ENCODE results near the gene PCNX3. TPM values are rescaled to one million over a fixed set of nuclear protein-coding genes. Genes with fewer than 3 reads are reported as not detected.

Gene PCNX3
- total and polyA plus RNA-seq, 4 donors, result 10.4 to 41.6 (median 25.5) TPM

DNA sequence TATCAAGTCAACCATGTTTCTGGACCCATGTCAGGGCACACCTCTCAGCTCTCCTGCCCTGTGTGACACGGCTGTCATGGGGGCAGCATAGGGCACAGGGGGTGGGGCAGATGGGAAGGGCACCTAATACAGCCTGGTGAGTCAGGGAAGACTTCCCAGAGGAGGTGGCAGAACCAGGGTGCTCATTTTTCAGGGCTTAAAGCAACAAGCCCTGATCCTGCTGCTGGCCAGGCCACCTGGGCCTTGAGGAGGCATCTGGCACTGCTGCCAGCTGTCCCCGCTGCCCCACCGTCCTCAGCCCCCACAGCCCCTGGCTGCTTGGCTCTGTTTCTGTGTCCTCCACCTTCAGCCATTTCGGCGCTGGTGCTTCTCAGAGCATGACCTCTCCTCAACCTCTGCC lies 5.9 kb upstream of the PCNX3 start:
- H3K27me3 ChIP-seq (ENCODE audit: control insufficient read depth, insufficient read depth, low read length), result no peaks in the 10 kb centered on the region
- peaks cover 68% of the 10 kb centered on the region for H3K36me3 ChIP-seq (ENCODE audit: control insufficient read depth, insufficient read depth, low read length)
- H3K9me3 ChIP-seq (ENCODE audit: control insufficient read depth, insufficient read depth, low read length), result no peaks in the 10 kb centered on the region
- 89% methylated on average over 5 of the region's 5 CpGs for WGBS (ENCODE audit: insufficient coverage)
- H3K27ac ChIP-seq (ENCODE audit: low read depth, low read length), result no peak overlapping the region
- peaks cover 74% of the 10 kb centered on the region for H3K4me1 ChIP-seq (ENCODE audit: control insufficient read depth, insufficient read depth, low read length)
- no peak overlapping the region for H3K4me3 ChIP-seq (ENCODE audit: low read depth, low read length)
- no peak for DNase-seq (ENCODE audit: low read depth in 4 of 6, low spot score in 6 of 6)

GRCh38 chr11:65610404-65610803 lies 5.2 kb upstream of the PCNX3 start:
- Histone ChIP-seq H3K9me3 (ENCODE audit: control insufficient read depth, insufficient read depth, low read length) (no peaks in the 10 kb centered on the region), H3K27me3 (ENCODE audit: control insufficient read depth, insufficient read depth, low read length) (no peaks in the 10 kb centered on the region), H3K4me1 (ENCODE audit: control insufficient read depth, insufficient read depth, low read length) (peaks cover 77% of the 10 kb centered on the region), H3K36me3 (ENCODE audit: control insufficient read depth, insufficient read depth, low read length) (peaks cover 60% of the 10 kb centered on the region), H3K4me3 (ENCODE audit: low read depth, low read length) (peak overlapping the region; percentile 85), H3K27ac (ENCODE audit: low read depth, low read length) (peak overlapping the region; percentile 92)
- WGBS (ENCODE audit: insufficient coverage), result 59% methylated on average over 6 of the region's 6 CpGs
- DNase-seq (ENCODE audit: low read depth in 4 of 6, low spot score in 6 of 6), result no peak

DNA sequence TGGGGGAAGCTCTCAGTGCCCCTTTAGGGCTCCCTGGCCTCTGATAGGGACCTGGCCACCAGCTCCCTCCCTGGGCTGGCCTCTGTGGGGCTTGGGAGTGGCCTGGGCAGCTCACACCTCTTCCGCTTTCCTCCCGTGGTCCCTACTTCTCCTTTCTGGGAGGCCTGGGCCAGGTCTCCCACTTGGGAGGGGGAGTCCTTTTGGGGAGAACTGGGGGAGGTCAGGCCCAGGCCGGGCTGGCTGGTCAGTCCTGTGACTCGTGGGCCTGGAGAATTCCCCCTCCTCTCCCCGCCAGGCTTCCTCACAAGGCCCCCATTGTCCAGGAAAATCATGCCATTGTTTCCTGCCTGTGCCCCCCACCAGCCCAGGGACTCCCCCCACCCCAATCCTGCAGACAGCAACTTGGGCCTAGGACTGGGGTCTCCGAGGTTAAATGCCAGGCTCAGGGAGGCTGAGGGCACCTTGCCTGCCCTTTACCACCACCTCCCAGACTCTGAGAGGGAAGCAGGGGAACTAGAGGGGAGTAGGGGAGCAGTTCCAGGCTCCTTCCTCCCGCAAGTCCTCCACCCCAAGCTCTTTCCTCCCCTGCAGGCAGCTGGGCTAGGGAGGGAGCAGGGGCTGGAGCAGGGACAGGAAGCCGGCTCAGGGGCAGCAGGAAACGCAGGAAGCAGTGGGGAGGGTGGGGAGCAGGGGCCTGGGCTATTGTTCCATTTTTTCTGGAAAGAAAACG lies 4.4 kb upstream of the PCNX3 start:
- peak in 1 of 6 donors; percentile 54 for DNase-seq (ENCODE audit: low read depth in 4 of 6, low spot score in 6 of 6)
- peaks cover 78% of the 10 kb centered on the region for H3K4me1 ChIP-seq (ENCODE audit: control insufficient read depth, insufficient read depth, low read length)
- WGBS (ENCODE audit: insufficient coverage), result 40% methylated on average over 2 of the region's 10 CpGs
- peak overlapping the region; percentile 85 for H3K4me3 ChIP-seq (ENCODE audit: low read depth, low read length)
- H3K27me3 ChIP-seq (ENCODE audit: control insufficient read depth, insufficient read depth, low read length), result no peaks in the 10 kb centered on the region
- H3K27ac ChIP-seq (ENCODE audit: low read depth, low read length), result peak overlapping the region; percentile 92
- no peaks in the 10 kb centered on the region for H3K9me3 ChIP-seq (ENCODE audit: control insufficient read depth, insufficient read depth, low read length)
- H3K36me3 ChIP-seq (ENCODE audit: control insufficient read depth, insufficient read depth, low read length), result peaks cover 54% of the 10 kb centered on the region

GRCh38 chr11:65611758-65612603 lies 3.6 kb upstream of the PCNX3 start:
- 86% methylated on average over 11 of the region's 12 CpGs for WGBS (ENCODE audit: insufficient coverage)
- Histone ChIP-seq H3K4me3 (ENCODE audit: low read depth, low read length) (peak overlapping the region; percentile 85), H3K4me1 (ENCODE audit: control insufficient read depth, insufficient read depth, low read length) (peaks cover 79% of the 10 kb centered on the region), H3K9me3 (ENCODE audit: control insufficient read depth, insufficient read depth, low read length) (no peaks in the 10 kb centered on the region), H3K27me3 (ENCODE audit: control insufficient read depth, insufficient read depth, low read length) (no peaks in the 10 kb centered on the region), H3K36me3 (ENCODE audit: control insufficient read depth, insufficient read depth, low read length) (peaks cover 53% of the 10 kb centered on the region), H3K27ac (ENCODE audit: low read depth, low read length) (peak overlapping the region; percentile 92)
- DNase-seq (ENCODE audit: low read depth in 4 of 6, low spot score in 6 of 6), result no peak

DNA sequence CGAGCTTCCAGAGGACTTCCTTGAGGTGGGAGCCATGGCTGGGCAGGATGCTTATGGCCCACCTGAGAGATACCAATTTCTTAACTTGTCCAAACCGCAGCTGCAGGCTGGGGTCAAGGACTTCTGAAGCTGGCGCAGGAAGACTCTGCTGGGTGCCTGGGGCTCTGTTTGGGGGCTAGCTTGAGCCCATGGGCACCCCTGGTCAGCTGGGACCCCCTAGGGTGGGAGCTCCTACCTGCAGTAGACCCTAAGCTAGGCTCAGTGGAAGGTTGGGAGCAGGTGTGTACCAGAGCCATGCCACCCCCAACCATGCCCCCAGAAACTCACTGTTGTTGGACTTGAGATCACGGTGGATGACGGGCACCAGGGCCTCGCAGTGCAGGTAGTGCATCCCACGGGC lies 2.9 kb upstream of the PCNX3 start:
- WGBS (ENCODE audit: insufficient coverage), result 70% methylated on average over 7 of the region's 7 CpGs
- H3K4me1 ChIP-seq (ENCODE audit: control insufficient read depth, insufficient read depth, low read length), result peaks cover 80% of the 10 kb centered on the region
- peak overlapping the region; percentile 92 for H3K27ac ChIP-seq (ENCODE audit: low read depth, low read length)

DNA sequence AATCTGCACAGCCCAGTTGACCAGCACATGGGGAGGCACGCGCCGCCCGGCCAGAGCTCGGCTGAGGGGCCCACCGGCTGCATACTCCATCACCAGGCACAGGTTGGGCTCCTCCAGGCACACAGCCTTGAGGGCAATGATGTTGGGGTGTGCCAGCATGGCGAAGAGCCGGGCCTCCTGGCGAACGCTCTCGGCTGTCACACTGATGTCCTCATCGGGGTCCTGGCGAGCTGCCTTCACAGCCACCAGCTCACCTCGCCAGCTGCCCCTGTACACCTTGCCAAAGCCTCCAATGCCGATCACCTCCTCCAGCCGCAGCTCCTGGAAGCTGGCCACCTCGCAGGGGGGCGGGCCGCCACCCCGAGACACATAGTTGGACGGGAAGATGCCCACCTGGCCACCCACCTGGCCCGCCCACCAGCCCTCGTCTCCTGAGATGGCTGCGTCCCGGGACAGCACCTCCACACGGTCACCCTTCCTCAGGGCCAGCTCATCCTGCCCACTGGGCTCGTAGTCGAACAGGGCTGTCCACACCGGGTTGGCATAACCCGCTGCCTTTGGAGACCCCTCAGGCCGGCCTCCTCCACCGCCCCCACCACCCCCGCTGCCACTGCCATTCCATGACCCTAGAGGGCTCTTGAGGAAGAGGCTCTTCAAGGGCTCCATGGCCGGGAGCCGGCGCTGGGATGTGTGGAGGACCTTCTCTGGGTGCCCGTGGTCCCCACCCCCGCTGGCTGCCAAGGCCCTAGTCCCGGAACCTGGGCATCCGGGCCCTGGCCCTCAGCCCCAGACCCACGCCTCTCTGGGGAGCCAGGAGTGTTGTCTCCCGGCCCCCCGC lies 2.3 kb upstream of the PCNX3 start:
- Histone ChIP-seq H3K27me3 (ENCODE audit: control insufficient read depth, insufficient read depth, low read length) (no peaks in the 10 kb centered on the region), H3K4me3 (ENCODE audit: low read depth, low read length) (peak overlapping the region; percentile 85), H3K9me3 (ENCODE audit: control insufficient read depth, insufficient read depth, low read length) (no peaks in the 10 kb centered on the region), H3K36me3 (ENCODE audit: control insufficient read depth, insufficient read depth, low read length) (peaks cover 56% of the 10 kb centered on the region), H3K27ac (ENCODE audit: low read depth, low read length) (peak overlapping the region; percentile 92), H3K4me1 (ENCODE audit: control insufficient read depth, insufficient read depth, low read length) (peaks cover 73% of the 10 kb centered on the region)
- DNase-seq (ENCODE audit: low read depth in 4 of 6, low spot score in 6 of 6), result no peak
- WGBS (ENCODE audit: insufficient coverage), result 44% methylated on average over 37 of the region's 43 CpGs

More for the DNA sequence above, 2.9 kb upstream of the PCNX3 start:
- DNase-seq (ENCODE audit: low read depth in 4 of 6, low spot score in 6 of 6), result no peak
- no peaks in the 10 kb centered on the region for H3K27me3 ChIP-seq (ENCODE audit: control insufficient read depth, insufficient read depth, low read length)
- H3K9me3 ChIP-seq (ENCODE audit: control insufficient read depth, insufficient read depth, low read length), result no peaks in the 10 kb centered on the region
- peak overlapping the region; percentile 85 for H3K4me3 ChIP-seq (ENCODE audit: low read depth, low read length)
- peaks cover 56% of the 10 kb centered on the region for H3K36me3 ChIP-seq (ENCODE audit: control insufficient read depth, insufficient read depth, low read length)

- no peaks in the 10 kb centered on the region for H3K9me3 ChIP-seq (ENCODE audit: control insufficient read depth, insufficient read depth, low read length)
- peak overlapping the region; percentile 74 for H3K27ac ChIP-seq (ENCODE audit: low read depth, low read length)
- peak overlapping the region; percentile 85 for H3K4me3 ChIP-seq (ENCODE audit: low read depth, low read length)
- 0% methylated on average over 42 of the region's 50 CpGs for WGBS (ENCODE audit: insufficient coverage)
- no peak for DNase-seq (ENCODE audit: low read depth in 4 of 6, low spot score in 6 of 6)
- H3K4me1 ChIP-seq (ENCODE audit: control insufficient read depth, insufficient read depth, low read length), result peaks cover 54% of the 10 kb centered on the region
- H3K36me3 ChIP-seq (ENCODE audit: control insufficient read depth, insufficient read depth, low read length), result peaks cover 67% of the 10 kb centered on the region
- no peaks in the 10 kb centered on the region for H3K27me3 ChIP-seq (ENCODE audit: control insufficient read depth, insufficient read depth, low read length)
These were observed 486 bp downstream of the PCNX3 start for GRCh38 chr11:65615950-65616574.

DNA sequence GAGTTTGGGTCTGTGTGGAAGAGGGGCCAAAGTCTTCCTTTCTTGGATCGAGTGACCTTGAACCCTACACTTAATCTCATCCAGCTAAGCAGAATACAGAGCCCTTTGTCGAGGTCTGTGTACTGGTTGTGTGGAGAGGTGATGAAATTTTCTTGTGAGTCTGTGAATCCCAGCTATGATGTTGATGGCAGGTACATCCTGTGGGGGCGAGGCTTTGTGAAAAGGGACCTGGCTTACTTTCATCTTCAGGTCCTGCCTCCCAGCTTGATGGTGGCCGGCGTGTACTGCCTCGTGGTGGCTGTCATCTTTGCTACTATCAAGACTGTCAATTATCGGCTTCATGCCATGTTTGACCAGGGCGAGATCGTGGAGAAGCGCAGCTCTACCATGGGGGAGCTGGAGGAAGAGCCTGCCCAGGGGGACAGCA lies 1.0 kb downstream of the PCNX3 start:
- H3K27ac ChIP-seq (ENCODE audit: low read depth, low read length), result no peak overlapping the region
- no peak for DNase-seq (ENCODE audit: low read depth in 4 of 6, low spot score in 6 of 6)
- H3K36me3 ChIP-seq (ENCODE audit: control insufficient read depth, insufficient read depth, low read length), result peaks cover 67% of the 10 kb centered on the region
- H3K4me3 ChIP-seq (ENCODE audit: low read depth, low read length), result peak overlapping the region; percentile 85
- peaks cover 49% of the 10 kb centered on the region for H3K4me1 ChIP-seq (ENCODE audit: control insufficient read depth, insufficient read depth, low read length)
- 81% methylated on average over 8 of the region's 10 CpGs for WGBS (ENCODE audit: insufficient coverage)
- H3K9me3 ChIP-seq (ENCODE audit: control insufficient read depth, insufficient read depth, low read length), result no peaks in the 10 kb centered on the region
- H3K27me3 ChIP-seq (ENCODE audit: control insufficient read depth, insufficient read depth, low read length), result no peaks in the 10 kb centered on the region
